ENCODE data around the gene CTIF.
A peak's percentile ranks its signal among the peaks of the same experiment; 100 is the strongest.

CTIF gene

DNA sequence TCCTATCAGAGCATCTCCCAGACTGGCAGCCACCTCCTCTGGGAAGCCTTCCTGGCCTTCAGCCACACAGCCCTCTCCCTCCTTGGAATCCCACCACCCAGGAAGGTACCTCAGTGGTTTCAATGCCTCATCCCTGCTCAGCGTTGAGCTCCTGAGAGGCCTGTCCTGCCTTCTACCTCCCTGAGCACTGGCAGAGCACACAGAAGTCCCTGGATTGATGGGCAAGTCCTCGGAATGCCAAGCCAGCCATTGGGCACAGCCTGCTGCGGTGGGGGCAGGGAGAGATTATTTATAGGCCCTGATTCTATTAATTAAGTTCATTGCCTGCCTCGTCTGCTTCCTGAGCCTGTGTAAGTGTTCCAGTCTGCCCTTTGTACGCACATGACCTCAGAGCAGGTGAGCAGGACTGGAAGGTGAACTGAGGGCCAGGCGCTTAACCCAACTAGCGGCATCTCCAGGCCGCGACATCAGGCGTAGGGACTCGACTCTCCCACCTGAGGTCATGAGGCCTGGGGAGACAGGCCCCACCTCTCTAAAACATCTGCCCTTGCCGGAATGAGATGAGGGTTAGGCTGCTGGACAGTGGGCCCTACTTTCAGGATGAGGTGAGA is 348.6 kb downstream of the CTIF start:
- Histone ChIP-seq H3K4me1 (ENCODE audit: control insufficient read depth, insufficient read depth, low read depth, low read length) (peaks cover 14% of the 10 kb centered on the region), H3K9me3 (ENCODE audit: control insufficient read depth, low read length) (no peaks in the 10 kb centered on the region), H2BK5ac (ENCODE audit: low read depth, low read length, poor library complexity, severe bottlenecking) (no peak overlapping the region), H4K8ac (ENCODE audit: low read length) (no peak overlapping the region), H3K27me3 (ENCODE audit: control insufficient read depth in 1 of 2, insufficient read depth in 1 of 2, low read length in 2 of 2) (peaks cover 0 to 12% of the 10 kb centered on the region in 2 experiments), H2BK120ac (ENCODE audit: low read depth, low read length) (no peak overlapping the region), H2BK12ac (ENCODE audit: low read length in 2 of 2) (no peak overlapping the region), H3K4me3 (ENCODE audit: insufficient read depth in 1 of 2, low read depth in 1 of 2, low read length in 2 of 2) (no peak overlapping the region), H3K18ac (ENCODE audit: low read depth in 1 of 2, low read length in 2 of 2) (no peak overlapping the region), H2AK5ac (ENCODE audit: low read length, severe bottlenecking) (no peak overlapping the region), H3K27ac (ENCODE audit: low read length, poor library complexity, severe bottlenecking) (no peak overlapping the region), H2AFZ (ENCODE audit: low read depth, low read length) (no peak overlapping the region), H2BK15ac (ENCODE audit: low read depth, poor library complexity, severe bottlenecking) (no peak overlapping the region), H3K14ac (ENCODE audit: low read length in 2 of 2) (no peak overlapping the region), H3K36me3 (ENCODE audit: control insufficient read depth in 1 of 2, insufficient read depth in 2 of 2, low read depth in 1 of 2, low read length in 2 of 2) (no peaks in the 10 kb centered on the region), H3K79me1 (replicated peaks; ENCODE audit: low read length, poor library complexity, severe bottlenecking) (no peaks in the 10 kb centered on the region), H3K4me2 (ENCODE audit: low read length, poor library complexity, severe bottlenecking) (no peak overlapping the region), H3K9ac (ENCODE audit: low read length) (no peak overlapping the region), H4K91ac (ENCODE audit: low read length) (no peak overlapping the region), H3K23ac (ENCODE audit: low read length in 2 of 2) (no peak overlapping the region), H3K4ac (ENCODE audit: low read depth in 1 of 2, low read length in 2 of 2) (no peak overlapping the region)
- 93% methylated on average over 12 of the region's 12 CpGs for WGBS
- no peak for DNase-seq

DNA sequence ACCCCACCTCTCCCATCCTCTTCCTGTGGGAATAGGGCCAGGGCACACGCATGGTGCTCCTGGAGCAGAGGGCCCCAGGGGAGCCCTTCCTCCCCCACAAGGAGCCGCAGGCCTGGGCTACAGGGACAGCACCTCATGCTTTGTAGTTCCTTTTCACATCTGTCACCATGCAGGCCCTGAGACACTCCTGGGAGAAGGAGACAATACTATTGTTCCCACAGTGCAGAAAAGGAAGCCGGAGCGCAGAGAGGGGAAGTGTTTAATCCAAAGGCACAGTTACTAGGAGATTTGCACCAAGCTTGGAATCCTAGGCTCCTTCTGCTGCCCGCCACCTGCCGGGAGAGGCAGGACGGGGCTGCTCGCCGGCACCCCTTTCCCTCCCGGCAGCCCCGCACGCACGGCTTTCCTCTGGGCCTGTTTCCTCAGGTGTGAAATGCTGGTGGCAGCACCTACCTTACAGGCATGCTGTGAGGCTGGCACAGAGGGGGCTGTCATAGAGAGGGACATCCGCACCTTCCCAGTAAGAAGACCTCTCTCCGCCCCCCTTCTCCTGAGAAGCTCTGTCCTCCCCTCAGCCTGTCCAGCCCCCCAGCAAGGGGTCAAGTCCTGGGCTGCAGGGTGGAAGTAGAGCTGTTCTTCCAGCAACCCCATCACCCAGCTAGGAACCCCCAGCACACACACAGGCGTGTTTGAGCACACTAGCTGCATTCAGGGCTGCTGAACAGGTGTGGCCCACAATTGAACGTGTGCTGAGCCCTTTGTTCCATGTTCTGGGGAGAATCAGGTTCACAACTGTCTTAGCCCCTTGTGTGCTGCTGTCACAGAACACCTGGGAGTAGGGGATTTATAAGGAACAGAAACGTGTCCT is 349.3 kb downstream of the CTIF start:
- H3K14ac ChIP-seq (ENCODE audit: low read length in 2 of 2), result no peak overlapping the region
- H3K4ac ChIP-seq (ENCODE audit: low read depth in 1 of 2, low read length in 2 of 2), result no peak overlapping the region
- H3K9me3 ChIP-seq (ENCODE audit: control insufficient read depth, low read length), result no peaks in the 10 kb centered on the region
- H3K4me2 ChIP-seq (ENCODE audit: low read length, poor library complexity, severe bottlenecking), result no peak overlapping the region
- no peak overlapping the region for H3K18ac ChIP-seq (ENCODE audit: low read depth in 1 of 2, low read length in 2 of 2)
- H3K23ac ChIP-seq (ENCODE audit: low read length in 2 of 2), result no peak overlapping the region
- H3K27me3 ChIP-seq (ENCODE audit: control insufficient read depth in 1 of 2, insufficient read depth in 1 of 2, low read length in 2 of 2), result peaks cover 0 to 12% of the 10 kb centered on the region in 2 experiments
- DNase-seq, result no peak
- H3K9ac ChIP-seq (ENCODE audit: low read length), result no peak overlapping the region
- no peak overlapping the region for H4K8ac ChIP-seq (ENCODE audit: low read length)
- H2BK12ac ChIP-seq (ENCODE audit: low read length in 2 of 2), result peak overlapping the region; percentile 12 to 31
- H3K79me1 ChIP-seq (replicated peaks; ENCODE audit: low read length, poor library complexity, severe bottlenecking), result no peaks in the 10 kb centered on the region
- no peak overlapping the region for H2BK15ac ChIP-seq (ENCODE audit: low read depth, poor library complexity, severe bottlenecking)
- peaks cover 14% of the 10 kb centered on the region for H3K4me1 ChIP-seq (ENCODE audit: control insufficient read depth, insufficient read depth, low read depth, low read length)
- H2AFZ ChIP-seq (ENCODE audit: low read depth, low read length), result no peak overlapping the region
- H3K4me3 ChIP-seq (ENCODE audit: insufficient read depth in 1 of 2, low read depth in 1 of 2, low read length in 2 of 2), result no peak overlapping the region
- no peak overlapping the region for H3K27ac ChIP-seq (ENCODE audit: low read length, poor library complexity, severe bottlenecking)
- 96% methylated on average over 16 of the region's 18 CpGs for WGBS
- no peaks in the 10 kb centered on the region for H3K36me3 ChIP-seq (ENCODE audit: control insufficient read depth in 1 of 2, insufficient read depth in 2 of 2, low read depth in 1 of 2, low read length in 2 of 2)
- no peak overlapping the region for H2BK120ac ChIP-seq (ENCODE audit: low read depth, low read length)
- no peak overlapping the region for H4K91ac ChIP-seq (ENCODE audit: low read length)
- H2BK5ac ChIP-seq (ENCODE audit: low read depth, low read length, poor library complexity, severe bottlenecking), result no peak overlapping the region
- H2AK5ac ChIP-seq (ENCODE audit: low read length, severe bottlenecking), result peak overlapping the region; percentile 33

DNA sequence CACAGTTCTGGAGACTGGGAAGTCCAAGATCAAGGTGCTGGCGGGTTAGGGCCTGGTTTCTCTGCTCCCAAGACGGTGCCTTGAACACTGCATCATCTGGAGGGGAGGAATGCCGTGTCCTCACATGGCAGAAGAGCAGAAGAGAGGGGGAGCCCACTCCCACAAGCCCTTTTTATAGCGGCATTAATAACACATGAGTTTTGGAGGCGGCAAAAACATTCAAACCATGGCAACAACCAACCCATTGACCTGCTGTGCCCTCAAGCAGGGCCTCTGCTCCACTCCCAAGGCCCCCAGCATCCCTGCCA is 349.9 kb downstream of the CTIF start:
- Histone ChIP-seq H2AK5ac (ENCODE audit: low read length, severe bottlenecking) (no peak overlapping the region), H2AFZ (ENCODE audit: low read depth, low read length) (no peak overlapping the region), H3K27me3 (ENCODE audit: control insufficient read depth in 1 of 2, insufficient read depth in 1 of 2, low read length in 2 of 2) (peaks cover 0 to 12% of the 10 kb centered on the region in 2 experiments), H2BK12ac (ENCODE audit: low read length in 2 of 2) (peak overlapping the region; percentile 15 to 33), H3K4me1 (ENCODE audit: control insufficient read depth, insufficient read depth, low read depth, low read length) (peaks cover 17% of the 10 kb centered on the region), H3K23ac (ENCODE audit: low read length in 2 of 2) (no peak overlapping the region), H3K4ac (ENCODE audit: low read depth in 1 of 2, low read length in 2 of 2) (no peak overlapping the region), H3K27ac (ENCODE audit: low read length, poor library complexity, severe bottlenecking) (no peak overlapping the region), H3K9ac (ENCODE audit: low read length) (no peak overlapping the region), H3K18ac (ENCODE audit: low read depth in 1 of 2, low read length in 2 of 2) (peak overlapping the region in 1 of 2 experiments; percentile 25), H3K14ac (ENCODE audit: low read length in 2 of 2) (no peak overlapping the region), H2BK15ac (ENCODE audit: low read depth, poor library complexity, severe bottlenecking) (no peak overlapping the region), H3K4me3 (ENCODE audit: insufficient read depth in 1 of 2, low read depth in 1 of 2, low read length in 2 of 2) (no peak overlapping the region), H3K79me1 (replicated peaks; ENCODE audit: low read length, poor library complexity, severe bottlenecking) (no peaks in the 10 kb centered on the region), H3K4me2 (ENCODE audit: low read length, poor library complexity, severe bottlenecking) (no peak overlapping the region), H2BK120ac (ENCODE audit: low read depth, low read length) (no peak overlapping the region), H3K36me3 (ENCODE audit: control insufficient read depth in 1 of 2, insufficient read depth in 2 of 2, low read depth in 1 of 2, low read length in 2 of 2) (no peaks in the 10 kb centered on the region), H3K9me3 (ENCODE audit: control insufficient read depth, low read length) (no peaks in the 10 kb centered on the region), H2BK5ac (ENCODE audit: low read depth, low read length, poor library complexity, severe bottlenecking) (no peak overlapping the region), H4K8ac (ENCODE audit: low read length) (no peak overlapping the region), H4K91ac (ENCODE audit: low read length) (no peak overlapping the region)
- WGBS, result 91% methylated on average over 5 of the region's 5 CpGs
- no peak for DNase-seq

GRCh38 chr18:48889115-48889941 is 350.5 kb downstream of the CTIF start:
- H3K9ac ChIP-seq (ENCODE audit: low read length), result no peak overlapping the region
- H4K8ac ChIP-seq (ENCODE audit: low read length), result peak overlapping the region; percentile 27
- H3K36me3 ChIP-seq (ENCODE audit: control insufficient read depth in 1 of 2, insufficient read depth in 2 of 2, low read depth in 1 of 2, low read length in 2 of 2), result no peaks in the 10 kb centered on the region
- 56% methylated on average over 17 of the region's 18 CpGs for WGBS
- H4K91ac ChIP-seq (ENCODE audit: low read length), result peak overlapping the region; percentile 40
- H3K4ac ChIP-seq (ENCODE audit: low read depth in 1 of 2, low read length in 2 of 2), result no peak overlapping the region
- no peak overlapping the region for H3K23ac ChIP-seq (ENCODE audit: low read length in 2 of 2)
- H3K4me3 ChIP-seq (ENCODE audit: insufficient read depth in 1 of 2, low read depth in 1 of 2, low read length in 2 of 2), result no peak overlapping the region
- H3K14ac ChIP-seq (ENCODE audit: low read length in 2 of 2), result no peak overlapping the region
- no peak overlapping the region for H2BK120ac ChIP-seq (ENCODE audit: low read depth, low read length)
- H3K4me2 ChIP-seq (ENCODE audit: low read length, poor library complexity, severe bottlenecking), result no peak overlapping the region
- H2AFZ ChIP-seq (ENCODE audit: low read depth, low read length), result no peak overlapping the region
- H3K27me3 ChIP-seq (ENCODE audit: control insufficient read depth in 1 of 2, insufficient read depth in 1 of 2, low read length in 2 of 2), result peaks cover 0 to 12% of the 10 kb centered on the region in 2 experiments
- peak overlapping the region; percentile 38 to 46 for H3K18ac ChIP-seq (ENCODE audit: low read depth in 1 of 2, low read length in 2 of 2)
- H3K4me1 ChIP-seq (ENCODE audit: control insufficient read depth, insufficient read depth, low read depth, low read length), result peaks cover 16% of the 10 kb centered on the region
- peak overlapping the region; percentile 15 to 81 for H2BK12ac ChIP-seq (ENCODE audit: low read length in 2 of 2)
- peak; percentile 37 for DNase-seq
- H2BK5ac ChIP-seq (ENCODE audit: low read depth, low read length, poor library complexity, severe bottlenecking), result no peak overlapping the region
- H2BK15ac ChIP-seq (ENCODE audit: low read depth, poor library complexity, severe bottlenecking), result peak overlapping the region; percentile 36
- no peak overlapping the region for H3K27ac ChIP-seq (ENCODE audit: low read length, poor library complexity, severe bottlenecking)
- peak overlapping the region; percentile 19 for H2AK5ac ChIP-seq (ENCODE audit: low read length, severe bottlenecking)
- no peaks in the 10 kb centered on the region for H3K79me1 ChIP-seq (replicated peaks; ENCODE audit: low read length, poor library complexity, severe bottlenecking)
- H3K9me3 ChIP-seq (ENCODE audit: control insufficient read depth, low read length), result no peaks in the 10 kb centered on the region

Measured in mesenchymal stem cell (in vitro differentiated cells and primary cell).